Fibroblast of lung (primary cell): ENCODE results near the gene CCDC85B.

ENCODE experiments used
- EZH2 ChIP-seq: IDR thresholded peaks from 2 replicates; pipeline ENCODE4 v1.5.1; 2012; ENCODE audit warnings: low read length, control low read depth, mild to moderate bottlenecking; ENCODE audit errors: missing control alignments
- TF ChIP-seq, protein P1 (sequence below), 2 donors: IDR thresholded peaks in 1 of 2; conservative IDR thresholded peaks in 1 of 2; 1 replicate in 1 of 2; 2 replicates in 1 of 2; pipeline ENCODE4 v1.5.1; 2011 to 2012; ENCODE audit warnings: low read length in 2 of 2, control low read depth in 1 of 2, inconsistent platforms in 1 of 2, low read depth in 1 of 2, mild to moderate bottlenecking in 1 of 2

DNA sequence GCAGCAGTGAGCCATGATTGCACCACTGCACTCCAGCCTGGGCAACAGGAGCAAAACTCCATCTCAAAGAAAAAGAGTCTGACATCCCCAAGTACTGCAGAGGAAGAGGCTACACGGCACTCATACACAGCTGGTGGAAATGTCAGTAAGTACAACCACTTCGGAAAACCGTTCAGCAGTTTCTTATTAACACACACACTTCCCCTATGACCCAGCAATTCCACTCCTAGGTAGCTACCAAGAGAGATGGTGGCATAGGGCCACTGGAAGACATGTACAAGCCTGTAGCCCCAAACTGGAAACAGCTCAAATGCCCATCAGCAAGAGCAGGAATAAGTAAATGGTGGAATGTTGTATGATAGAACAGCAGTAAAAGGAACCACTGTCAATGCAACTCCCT is 32.1 kb downstream of the CCDC85B start:
- TF ChIP-seq, protein P1, sequence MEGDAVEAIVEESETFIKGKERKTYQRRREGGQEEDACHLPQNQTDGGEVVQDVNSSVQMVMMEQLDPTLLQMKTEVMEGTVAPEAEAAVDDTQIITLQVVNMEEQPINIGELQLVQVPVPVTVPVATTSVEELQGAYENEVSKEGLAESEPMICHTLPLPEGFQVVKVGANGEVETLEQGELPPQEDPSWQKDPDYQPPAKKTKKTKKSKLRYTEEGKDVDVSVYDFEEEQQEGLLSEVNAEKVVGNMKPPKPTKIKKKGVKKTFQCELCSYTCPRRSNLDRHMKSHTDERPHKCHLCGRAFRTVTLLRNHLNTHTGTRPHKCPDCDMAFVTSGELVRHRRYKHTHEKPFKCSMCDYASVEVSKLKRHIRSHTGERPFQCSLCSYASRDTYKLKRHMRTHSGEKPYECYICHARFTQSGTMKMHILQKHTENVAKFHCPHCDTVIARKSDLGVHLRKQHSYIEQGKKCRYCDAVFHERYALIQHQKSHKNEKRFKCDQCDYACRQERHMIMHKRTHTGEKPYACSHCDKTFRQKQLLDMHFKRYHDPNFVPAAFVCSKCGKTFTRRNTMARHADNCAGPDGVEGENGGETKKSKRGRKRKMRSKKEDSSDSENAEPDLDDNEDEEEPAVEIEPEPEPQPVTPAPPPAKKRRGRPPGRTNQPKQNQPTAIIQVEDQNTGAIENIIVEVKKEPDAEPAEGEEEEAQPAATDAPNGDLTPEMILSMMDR (conservative IDR thresholded peaks at IDR 0.05 in 1 of 2, IDR thresholded peaks at IDR 0.05 in 1 of 2; ENCODE audit: low read depth in 1 of 2, low read length in 2 of 2): no peak
- no peak for TF ChIP-seq EZH2
